ENCODE data around the gene DNAJB14. TPM values are rescaled to one million over a fixed set of nuclear protein-coding genes. Genes with fewer than 3 reads are reported as not detected.

The DNAJB14 gene
- total and polyA plus RNA-seq, 2 donors from 2014 or later = 8.1 to 51.7 TPM

GRCh38 chr4:99868126-99868596, 78.3 kb downstream of the DNAJB14 start:
- no peak overlapping the region for H3K27ac ChIP-seq (ENCODE audit: low read depth in 2 of 2, low read length in 2 of 2)
- H3K9ac ChIP-seq (ENCODE audit: low read length in 3 of 3) = no peak overlapping the region
- FAIRE-seq (no peak), DNase-seq (no peak)
- no peaks in the 10 kb centered on the region for H3K36me3 ChIP-seq (ENCODE audit: control insufficient read depth in 2 of 3, insufficient read depth in 3 of 3, low read length in 3 of 3)
- H3K4me3 ChIP-seq (ENCODE audit: low read length in 3 of 3) = no peak overlapping the region
- no peaks in the 10 kb centered on the region for H3K27me3 ChIP-seq (ENCODE audit: control insufficient read depth, insufficient read depth, low read length)
- intact Hi-C loops (cut with DNase I) = no loop called here
- H3K9me3 ChIP-seq (ENCODE audit: control insufficient read depth in 2 of 3, insufficient read depth in 1 of 3, low read length in 3 of 3) = no peaks in the 10 kb centered on the region
- no peaks in the 10 kb centered on the region for H3K4me1 ChIP-seq (ENCODE audit: control insufficient read depth in 2 of 3, insufficient read depth in 2 of 3, low read depth in 1 of 3, low read length in 3 of 3)
- no peak for TF ChIP-seq CTCF (IDR thresholded peaks at IDR 0.05; ENCODE audit: borderline replicate concordance, extremely low read depth, insufficient read depth)

GRCh38 chr4:99863804-99864203, 82.6 kb downstream of the DNAJB14 start:
- TF ChIP-seq CTCF (IDR thresholded peaks at IDR 0.05; ENCODE audit: borderline replicate concordance, extremely low read depth, insufficient read depth) = no peak
- FAIRE-seq = no peak

GRCh38 chr4:99861120-99861905, 85.1 kb downstream of the DNAJB14 start:
- FAIRE-seq (no peak), DNase-seq (no peak)

More at GRCh38 chr4:99863804-99864203, 82.6 kb downstream of the DNAJB14 start:
- intact Hi-C loops (cut with DNase I) = no loop called here
- H3K9me3 ChIP-seq (ENCODE audit: control insufficient read depth in 2 of 3, insufficient read depth in 1 of 3, low read length in 3 of 3) = no peaks in the 10 kb centered on the region
- peaks cover 0 to 3% (median 0%) of the 10 kb centered on the region in 3 donors for H3K4me1 ChIP-seq (ENCODE audit: control insufficient read depth in 2 of 3, insufficient read depth in 2 of 3, low read depth in 1 of 3, low read length in 3 of 3)
- H3K27ac ChIP-seq (ENCODE audit: low read depth in 2 of 2, low read length in 2 of 2) = no peak overlapping the region
- no peaks in the 10 kb centered on the region for H3K36me3 ChIP-seq (ENCODE audit: control insufficient read depth in 2 of 3, insufficient read depth in 3 of 3, low read length in 3 of 3)
- DNase-seq = no peak
- H3K27me3 ChIP-seq (ENCODE audit: control insufficient read depth, insufficient read depth, low read length) = no peaks in the 10 kb centered on the region
- no peak overlapping the region for H3K9ac ChIP-seq (ENCODE audit: low read length in 3 of 3)
- no peak overlapping the region for H3K4me3 ChIP-seq (ENCODE audit: low read length in 3 of 3)

More at GRCh38 chr4:99861120-99861905, 85.1 kb downstream of the DNAJB14 start:
- TF ChIP-seq CTCF (IDR thresholded peaks at IDR 0.05; ENCODE audit: borderline replicate concordance, extremely low read depth, insufficient read depth) = no peak
- no peaks in the 10 kb centered on the region for H3K9me3 ChIP-seq (ENCODE audit: control insufficient read depth in 2 of 3, insufficient read depth in 1 of 3, low read length in 3 of 3)
- no peak overlapping the region for H3K9ac ChIP-seq (ENCODE audit: low read length in 3 of 3)
- H3K27me3 ChIP-seq (ENCODE audit: control insufficient read depth, insufficient read depth, low read length) = no peaks in the 10 kb centered on the region
- H3K27ac ChIP-seq (ENCODE audit: low read depth in 2 of 2, low read length in 2 of 2) = no peak overlapping the region
- intact Hi-C loops (cut with DNase I) = no loop called here
- H3K4me1 ChIP-seq (ENCODE audit: control insufficient read depth in 2 of 3, insufficient read depth in 2 of 3, low read depth in 1 of 3, low read length in 3 of 3) = peaks cover 0 to 3% (median 0%) of the 10 kb centered on the region in 3 donors
- no peak overlapping the region for H3K4me3 ChIP-seq (ENCODE audit: low read length in 3 of 3)
- no peaks in the 10 kb centered on the region for H3K36me3 ChIP-seq (ENCODE audit: control insufficient read depth in 2 of 3, insufficient read depth in 3 of 3, low read length in 3 of 3)

Measured in kidney (tissue), 14 donors.